A549 treated with ZK216348 at 1 μM for 4 hours (cell line): ENCODE measurements around the gene SLC6A8. TPM values are rescaled to one million over a fixed set of nuclear protein-coding genes. Genes with fewer than 3 reads are reported as not detected.

ENCODE experiments used
- total RNA-seq: library from RNA; stranded (reverse); fragments of 200-300 nt; extraction: Qiagen RNA extraction; gene quantifications from 5 replicates; pipeline ENCODE4 v1.2.3, GENCODE V29; 2022; ENCODE audit warnings: low read depth

The SLC6A8 gene
- total RNA-seq = 7.1 to 15.8 TPM (median 12.0 TPM) in 5 replicates

DNA sequence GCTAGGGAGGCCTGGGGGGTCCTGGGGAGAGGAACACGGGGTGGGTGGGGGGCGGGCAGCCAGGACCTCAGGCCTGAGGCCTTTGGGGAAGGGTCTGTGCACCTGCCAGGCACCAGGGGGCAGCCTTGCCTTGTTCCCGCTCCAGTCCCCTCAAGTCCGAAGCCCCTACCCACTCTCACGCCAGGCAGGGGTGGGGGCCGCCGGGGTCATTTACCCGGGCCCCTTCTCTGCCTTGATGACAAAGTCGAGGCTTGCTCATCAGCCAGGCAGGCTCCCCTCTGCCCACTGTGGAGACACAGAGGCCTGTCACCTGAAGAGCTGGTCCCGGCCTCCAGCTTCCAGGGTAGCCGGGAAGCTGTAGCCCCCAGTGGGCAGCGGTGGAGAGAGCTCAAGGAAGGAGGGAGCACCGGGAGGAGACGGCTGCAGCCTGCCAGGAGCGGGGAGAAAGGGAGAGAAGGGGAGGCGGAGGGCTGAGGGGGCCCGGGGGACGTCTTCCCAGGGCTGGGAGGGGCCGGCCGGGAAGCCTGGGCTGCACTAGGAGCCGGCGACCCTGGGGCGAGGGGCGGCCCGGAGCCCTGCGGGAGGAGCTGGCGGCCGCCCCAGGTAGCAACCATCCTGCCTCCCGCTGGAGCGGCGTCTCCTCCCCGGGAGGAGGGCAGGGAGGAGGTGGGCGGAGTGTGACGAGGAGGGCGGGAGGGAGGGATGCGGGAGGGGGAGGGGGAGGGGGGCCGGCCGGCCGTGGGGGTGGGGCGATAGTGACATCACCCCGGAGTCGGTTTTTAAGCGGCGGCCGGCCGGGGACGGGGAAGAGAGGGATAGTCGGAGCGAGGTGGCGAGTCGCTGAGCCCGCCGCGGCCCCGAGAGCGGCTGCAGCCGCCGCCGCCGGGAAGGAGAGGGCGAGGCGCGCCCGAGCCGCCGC is at the start of gene SLC6A8:
Gene SLC6A8 (plus strand): TSS at position 806 of the 919 bp plus-strand sequence. CDS start 649 bp downstream, outside the sequence.

DNA sequence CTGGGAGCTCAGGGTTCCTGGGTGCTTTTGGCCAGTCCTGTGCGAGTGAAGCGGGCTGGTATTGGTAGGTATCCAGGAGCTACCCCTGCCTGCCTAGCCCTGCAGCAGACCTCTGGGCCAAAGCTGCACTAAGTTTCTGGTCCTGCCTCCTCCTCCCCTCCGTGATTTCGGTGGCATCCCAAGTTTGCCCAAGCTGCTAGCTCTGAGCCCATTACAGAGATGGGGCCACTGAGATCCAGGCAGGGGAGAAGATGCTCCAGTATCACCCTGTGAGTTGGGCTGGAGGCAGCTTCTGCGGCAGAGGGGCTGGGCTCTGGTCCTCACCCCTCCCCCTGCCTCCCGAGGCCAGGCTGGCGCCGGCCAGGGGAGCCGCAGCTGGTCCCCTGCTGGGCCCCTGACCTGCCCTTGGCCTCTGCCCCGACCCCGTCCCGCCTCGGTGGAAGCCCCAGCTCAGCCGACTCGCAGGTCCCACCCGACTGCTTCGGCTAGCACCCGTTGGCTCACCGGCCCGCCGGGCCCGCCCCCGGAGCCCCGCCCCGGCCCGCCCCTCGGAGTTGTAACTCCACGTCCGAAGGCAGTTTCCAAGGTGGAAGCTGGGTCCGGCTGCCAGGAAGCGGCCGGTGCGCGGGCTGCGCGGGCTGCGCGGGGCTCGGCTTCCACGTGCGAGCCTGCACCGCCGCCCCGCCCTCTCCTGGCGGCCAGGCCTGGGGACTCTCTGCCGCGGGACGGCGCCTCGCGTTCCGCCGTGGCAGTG is 40.9 kb upstream of the SLC6A8 start, which contains the start of gene DUSP9:
Gene DUSP9 (plus strand): TSS at position 584 of the 754 bp plus-strand sequence. CDS start 751 bp downstream, outside the sequence.

DNA sequence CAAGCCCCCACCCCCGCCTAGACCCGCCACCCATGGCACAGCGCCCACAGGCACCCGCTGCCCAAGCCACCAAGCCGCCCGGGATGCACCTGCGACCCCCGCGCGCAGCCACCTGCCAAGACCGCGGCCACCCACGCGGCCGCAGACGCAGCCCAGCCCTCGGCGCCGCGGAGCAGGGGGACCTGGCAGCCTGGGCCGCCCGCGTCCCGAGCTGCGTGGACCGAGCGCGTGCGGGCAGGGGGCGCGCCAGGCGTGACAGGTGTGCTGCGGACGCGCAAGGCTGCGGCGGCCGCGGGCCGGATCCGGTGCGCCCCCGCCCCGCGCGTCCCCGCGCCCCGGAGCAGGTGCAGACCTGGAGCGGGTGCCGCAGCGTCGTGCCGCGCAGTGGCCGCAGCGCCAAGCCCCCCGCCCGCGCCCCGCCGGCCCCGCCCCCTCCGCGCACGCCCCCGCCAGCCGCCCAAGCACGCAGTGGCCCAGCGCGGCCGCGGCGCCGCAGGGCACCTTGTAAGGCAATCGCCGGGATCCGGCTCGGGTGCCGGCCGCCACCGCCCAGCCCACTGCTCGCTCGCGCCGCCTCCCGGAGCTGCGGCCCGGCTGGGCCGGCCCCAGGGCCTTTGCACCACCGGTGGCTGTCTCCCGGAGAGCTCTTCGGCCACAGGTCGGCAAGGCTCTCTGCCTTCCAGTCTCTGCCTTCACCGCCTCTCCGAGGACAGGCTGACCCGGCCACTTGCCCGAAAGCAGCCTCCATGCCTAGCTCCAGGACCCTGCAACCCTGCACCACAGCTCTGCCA is 14.1 kb upstream of the SLC6A8 start, which contains the start of gene PNCK:
Gene PNCK (minus strand): TSS at position 386 of the 791 bp plus-strand sequence. CDS start 737 bp downstream, outside the sequence.

DNA sequence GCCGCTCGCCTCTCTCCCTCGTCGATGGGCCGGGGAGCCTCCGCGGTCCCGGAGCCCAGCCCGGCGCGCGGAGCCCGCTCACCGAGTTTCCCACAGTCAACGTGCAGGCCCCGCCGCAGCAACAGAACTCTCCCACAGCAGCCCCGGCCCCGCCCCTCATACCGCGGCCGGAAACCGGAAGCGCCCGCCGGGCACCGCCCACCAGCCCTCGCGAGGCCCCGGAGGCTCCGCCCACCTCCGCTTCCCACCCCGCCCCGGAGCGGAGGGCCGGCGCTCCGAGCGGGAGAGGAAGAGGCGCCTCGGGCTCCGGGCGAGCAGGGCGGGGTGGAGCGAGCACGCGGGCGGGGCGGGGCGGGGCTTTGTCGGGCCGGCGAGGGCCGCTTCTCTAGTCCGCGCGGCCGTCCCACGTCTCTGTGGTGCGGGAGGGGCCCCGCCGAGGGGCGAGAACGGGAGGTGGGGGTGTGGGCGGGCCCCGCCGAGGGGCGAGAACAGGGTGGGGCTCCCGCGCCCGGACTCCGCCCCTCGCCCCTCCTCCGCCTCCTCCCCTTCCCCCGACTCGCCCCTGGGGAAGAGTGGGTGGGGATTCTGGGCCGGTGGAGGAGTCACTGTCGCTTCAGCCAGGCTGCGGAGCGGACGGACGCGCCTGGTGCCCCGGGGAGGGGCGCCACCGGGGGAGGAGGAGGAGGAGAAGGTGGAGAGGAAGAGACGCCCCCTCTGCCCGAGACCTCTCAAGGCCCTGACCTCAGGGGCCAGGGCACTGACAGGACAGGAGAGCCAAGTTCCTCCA is 36.7 kb downstream of the SLC6A8 start, which contains the start of the genes ABCD1 and BCAP31:
Gene ABCD1 (plus strand): TSS at position 605 of the 787 bp plus-strand sequence. CDS start 411 bp downstream, outside the sequence.
Gene BCAP31 (minus strand): TSS at position 136 of the 787 bp plus-strand sequence. CDS start 1,143 bp downstream, outside the sequence.

Other genes starting within 250 kb of the SLC6A8 start
- 0.79 to 2.0 TPM (median 1.3 TPM) in 5 replicates for gene TREX2, start 241.9 kb upstream of the SLC6A8 start, total RNA-seq
- gene HAUS7, start 217.3 kb upstream of the SLC6A8 start, total RNA-seq = 52.1 to 60.0 TPM (median 55.4 TPM) in 5 replicates
- 0.12 to 0.26 TPM (median 0.18 TPM) in 4 of 5 replicates, not detected in the other for gene BGN, start 192.9 kb upstream of the SLC6A8 start, total RNA-seq
- 0.05 to 0.21 TPM (median 0.07 TPM) in 4 of 5 replicates, not detected in the other for gene ATP2B3, start 170.3 kb upstream of the SLC6A8 start, total RNA-seq
- gene CCNQ, start 88.8 kb upstream of the SLC6A8 start, total RNA-seq = 38.7 to 61.9 TPM (median 57.2 TPM) in 5 replicates
- 1.2 to 1.7 TPM (median 1.5 TPM) in 5 replicates for gene DUSP9, start 40.7 kb upstream of the SLC6A8 start, total RNA-seq
- 0.29 to 0.48 TPM (median 0.36 TPM) in 3 of 5 replicates, not detected in the others for gene PNCK, start 14.1 kb upstream of the SLC6A8 start, total RNA-seq
- 340 to 404 TPM (median 385 TPM) in 5 replicates for gene BCAP31, start 36.5 kb downstream of the SLC6A8 start, total RNA-seq
- gene ABCD1, start 36.9 kb downstream of the SLC6A8 start, total RNA-seq = 2.0 to 4.4 TPM (median 3.4 TPM) in 5 replicates
- gene PLXNB3, start 76.3 kb downstream of the SLC6A8 start, total RNA-seq = 2.2 to 7.0 TPM (median 5.0 TPM) in 5 replicates
- gene SRPK3, start 93.1 kb downstream of the SLC6A8 start, total RNA-seq = 0.04 TPM in 1 of 5 replicates, not detected in the others
- gene IDH3G, start 106.4 kb downstream of the SLC6A8 start, total RNA-seq = 49.5 to 70.3 TPM (median 66.5 TPM) in 5 replicates
- 334 to 461 TPM (median 405 TPM) in 5 replicates for gene SSR4, start 106.7 kb downstream of the SLC6A8 start, total RNA-seq
- 2.9 to 4.8 TPM (median 3.6 TPM) in 5 replicates for gene PDZD4, start 142.6 kb downstream of the SLC6A8 start, total RNA-seq
- 18.2 to 26.1 TPM (median 21.4 TPM) in 5 replicates for gene L1CAM, start 198.2 kb downstream of the SLC6A8 start, total RNA-seq
- gene AVPR2, start 216.7 kb downstream of the SLC6A8 start, total RNA-seq = not detected in 5 replicates
- gene ARHGAP4, start 238.3 kb downstream of the SLC6A8 start, total RNA-seq = 0.98 to 2.9 TPM (median 2.2 TPM) in 5 replicates
- gene NAA10, start 247.1 kb downstream of the SLC6A8 start, total RNA-seq = 197 to 231 TPM (median 204 TPM) in 5 replicates